ACHN (cell line): ENCODE results near the gene RAB3C.

Experiments
- DNase-seq: peaks from one replicate; pipeline ENCODE4 v3.0.0-alpha.2; 2015
- in situ Hi-C: cut with HindIII; loops from 2 replicates; pipeline ENCODE4 v1.10.0; 2017; ENCODE audit warnings: low sequenced_read_pairs, low pct_ligation_motif_present, low pct_unique_long_range_greater_than_20kb

The RAB3C gene

DNA sequence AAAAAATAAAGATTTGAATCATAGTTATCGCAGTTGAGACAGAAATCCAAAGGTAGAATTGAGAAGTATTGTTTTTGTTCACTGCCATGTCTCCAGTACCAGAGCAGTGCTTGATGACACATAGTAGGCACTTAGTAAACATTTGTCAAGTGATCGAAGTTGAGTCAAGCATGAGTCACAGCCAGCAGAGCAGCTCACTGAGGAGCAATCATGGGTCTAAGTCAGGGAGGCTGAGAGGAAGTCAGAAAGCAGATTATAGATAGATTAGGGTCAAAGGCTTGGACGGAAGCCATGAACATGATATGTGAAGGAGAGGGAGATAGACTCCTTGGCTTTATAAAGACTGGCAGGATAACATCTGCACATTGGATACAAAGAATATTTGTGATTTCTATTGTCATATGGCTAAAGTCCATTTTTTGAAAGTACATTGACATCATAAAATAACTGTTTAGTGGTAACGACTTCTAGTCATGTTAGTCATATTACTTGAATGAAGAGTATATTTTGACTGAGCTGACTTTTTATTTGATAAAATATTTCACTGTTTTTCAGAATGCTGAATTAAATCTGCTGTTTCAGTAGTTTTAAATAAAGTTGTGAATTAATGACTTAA lies 168.5 kb downstream of the RAB3C start:
- in situ Hi-C loops, result no loop called here
- no peak for DNase-seq

DNA sequence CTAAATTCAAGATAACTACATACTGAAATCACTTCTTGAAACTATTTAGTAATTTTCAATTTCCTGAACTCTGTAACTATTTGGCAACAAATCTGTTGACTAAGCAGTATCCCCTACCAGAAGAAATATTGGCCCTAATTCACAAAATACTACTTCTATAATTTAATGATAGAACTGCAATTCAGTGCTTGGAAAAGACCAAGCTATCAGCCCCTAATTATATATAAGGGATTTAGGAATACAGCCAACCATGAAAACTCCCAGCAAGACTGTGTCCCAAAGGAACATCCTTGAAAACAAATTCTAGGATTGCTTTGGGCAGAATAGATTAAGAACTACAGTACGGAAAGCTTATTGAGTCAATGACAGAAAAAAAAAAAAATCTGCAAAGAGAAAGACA lies 169.2 kb downstream of the RAB3C start:
- in situ Hi-C loops, result no loop called here
- no peak for DNase-seq

GRCh38 chr5:58753446-58753845 lies 170.6 kb downstream of the RAB3C start:
- in situ Hi-C loops, result no loop called here
- no peak for DNase-seq

DNA sequence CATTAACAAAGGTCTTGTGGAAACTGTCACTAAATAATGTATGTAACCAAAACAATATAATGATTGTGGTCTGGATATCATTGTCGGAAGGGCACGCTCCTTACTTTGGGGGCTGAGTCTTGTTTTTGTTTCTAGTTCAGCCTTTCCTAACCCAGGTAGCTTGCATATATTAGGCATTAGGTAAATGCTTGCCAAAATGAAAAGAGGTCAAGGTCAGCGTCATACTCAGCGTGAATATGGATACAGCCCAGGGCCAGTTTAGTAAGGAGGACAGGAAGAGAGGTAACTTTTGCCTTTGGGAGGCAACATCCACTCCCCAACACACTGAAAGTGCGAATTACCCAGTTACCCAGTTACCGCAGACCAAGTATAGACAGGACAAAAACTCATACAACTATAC lies 171.4 kb downstream of the RAB3C start:
- DNase-seq, result no peak
- in situ Hi-C loops, result no loop called here

DNA sequence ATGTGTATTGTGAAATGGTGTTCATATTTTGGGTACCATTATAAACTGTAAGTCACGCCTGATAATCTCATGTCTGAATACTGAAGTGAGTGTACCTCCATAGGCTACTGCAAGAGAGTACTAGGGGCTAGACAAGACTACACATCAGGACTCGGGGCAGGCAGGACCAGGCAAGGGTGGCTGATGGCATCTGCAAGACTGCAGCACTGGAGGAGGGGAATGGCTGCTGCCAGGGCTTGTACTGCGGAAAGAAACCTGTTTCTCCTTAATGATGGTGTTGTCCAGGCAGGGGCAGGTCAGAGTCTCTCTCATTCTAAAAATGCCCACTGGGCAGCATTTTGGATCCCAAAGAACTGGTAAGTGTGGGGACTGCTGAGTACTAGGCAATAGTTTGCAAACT lies 172.5 kb downstream of the RAB3C start:
- no peak for DNase-seq
- in situ Hi-C loops, result no loop called here

DNA sequence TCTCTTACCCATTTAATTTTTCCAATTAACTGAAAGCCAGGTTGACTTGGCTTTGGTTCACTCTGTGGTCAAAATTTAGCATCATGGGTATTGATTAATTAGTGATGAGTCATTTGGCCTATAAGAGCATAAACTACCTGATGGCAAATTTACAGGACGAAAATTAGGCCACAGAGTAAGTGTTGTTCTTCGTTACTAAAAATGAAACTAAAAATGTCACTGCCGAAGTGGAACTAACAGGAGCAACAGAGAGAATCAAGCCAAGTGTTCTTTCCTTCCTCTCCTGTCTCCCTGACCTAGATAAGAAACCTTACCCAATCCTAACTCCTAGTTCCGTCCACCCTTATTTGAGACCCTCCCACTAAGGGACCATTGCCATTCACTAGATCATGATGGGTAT lies 176.9 kb downstream of the RAB3C start:
- peak; percentile 22 for DNase-seq
- in situ Hi-C loops, result no loop called here

DNA sequence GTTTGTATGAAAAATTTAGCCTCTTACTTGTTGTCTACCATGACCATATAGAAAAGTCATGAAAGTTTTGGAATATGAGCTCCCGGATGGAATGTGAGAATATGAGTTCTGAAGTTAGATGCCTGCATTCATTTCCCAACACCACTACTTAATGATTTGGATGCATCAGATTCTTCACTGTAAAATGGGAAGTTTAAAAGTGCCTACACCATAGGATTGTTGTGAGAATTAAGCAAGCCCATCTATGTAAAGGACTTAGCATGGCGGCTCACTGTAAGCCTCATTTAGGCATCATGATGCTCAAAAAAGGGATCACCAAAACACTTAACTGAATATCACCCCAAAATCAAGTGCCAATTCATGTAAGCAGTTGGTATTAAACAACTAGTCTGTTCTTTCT lies 177.3 kb downstream of the RAB3C start:
- no peak for DNase-seq
- in situ Hi-C loops, result no loop called here

GRCh38 chr5:58761407-58761806 lies 178.5 kb downstream of the RAB3C start:
- DNase-seq, result no peak
- in situ Hi-C loops, result no loop called here

DNA sequence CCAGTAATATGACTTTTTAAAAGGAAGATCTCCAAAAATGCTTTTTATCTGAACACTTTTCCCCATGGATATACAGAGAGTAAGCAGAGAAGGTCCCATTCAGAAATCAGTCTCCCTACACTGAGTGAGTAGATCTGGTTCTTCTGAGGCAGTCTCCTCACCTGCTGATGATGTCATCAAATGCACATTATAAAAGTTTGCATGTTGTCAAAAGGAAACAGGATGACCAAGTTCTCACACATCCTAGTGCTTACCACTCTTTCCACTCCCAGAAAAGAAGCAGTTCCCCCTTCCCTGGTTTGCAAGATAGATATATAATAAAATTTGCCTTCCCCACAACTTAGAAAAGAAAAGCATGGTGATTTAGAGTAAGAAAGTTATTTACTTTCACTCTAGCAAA lies 180.5 kb downstream of the RAB3C start:
- DNase-seq, result no peak
- in situ Hi-C loops, result no loop called here

DNA sequence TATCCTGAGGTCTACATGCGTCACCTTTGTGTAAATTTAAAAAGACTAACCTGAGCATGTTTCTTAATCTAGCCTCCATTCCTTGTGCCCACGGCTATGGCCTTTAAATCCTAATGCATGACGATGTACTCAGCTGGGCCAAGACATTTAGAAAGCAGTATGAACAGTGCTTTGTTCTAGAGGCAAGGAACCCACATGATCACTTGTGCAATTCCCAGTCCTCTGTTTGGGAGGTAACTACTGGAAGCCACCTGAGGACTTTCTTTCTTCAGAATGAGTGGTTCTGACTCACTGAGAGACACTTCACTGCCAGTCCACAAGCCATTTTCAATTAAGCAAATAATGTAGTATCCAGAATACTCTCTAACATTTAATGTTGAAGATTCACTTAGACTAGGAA lies 181.3 kb downstream of the RAB3C start:
- in situ Hi-C loops, result no loop called here
- no peak for DNase-seq

DNA sequence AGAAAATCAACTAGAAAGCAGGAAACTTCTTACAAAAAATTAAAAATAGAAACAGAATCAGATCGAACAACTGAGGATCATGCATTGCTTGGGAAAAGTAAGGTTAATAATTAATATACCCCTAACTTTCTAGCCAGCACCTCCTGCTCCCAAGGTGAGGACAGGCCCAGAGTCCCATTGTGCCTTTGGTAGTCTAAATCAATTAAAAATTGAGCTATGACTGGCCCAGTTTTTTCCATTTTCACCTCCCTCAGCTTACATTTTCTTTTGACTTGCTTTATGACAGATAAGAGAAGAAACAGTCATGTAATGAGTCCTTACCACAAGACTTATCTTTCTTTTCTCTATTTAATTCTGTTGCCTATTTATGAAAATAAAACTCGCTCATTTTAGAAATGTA lies 182.2 kb downstream of the RAB3C start:
- in situ Hi-C loops, result no loop called here
- no peak for DNase-seq

GRCh38 chr5:58767104-58767503 lies 184.2 kb downstream of the RAB3C start:
- DNase-seq, result no peak
- in situ Hi-C loops, result no loop called here

GRCh38 chr5:58770136-58770535 lies 187.3 kb downstream of the RAB3C start:
- DNase-seq, result no peak
- in situ Hi-C loops, result no loop called here

DNA sequence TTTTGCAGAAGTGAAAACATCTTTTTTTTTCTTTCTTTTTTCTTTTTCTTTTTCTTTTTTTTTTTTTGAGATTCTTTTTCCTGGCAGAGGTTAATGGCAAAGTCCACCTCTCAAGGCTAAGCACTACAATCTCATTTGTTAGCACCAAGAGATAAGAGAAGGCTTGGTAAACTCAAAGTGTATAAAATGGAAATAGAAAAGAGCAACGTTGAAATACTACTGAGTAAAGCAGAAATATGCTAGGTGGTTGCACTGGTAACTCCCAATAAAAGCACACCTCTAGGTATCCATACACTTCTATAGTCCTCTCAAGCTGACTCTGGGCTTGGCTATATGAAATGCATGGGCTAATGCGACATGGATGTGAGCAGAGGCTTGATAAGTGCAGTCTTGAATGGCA lies 188.9 kb downstream of the RAB3C start:
- DNase-seq, result no peak
- in situ Hi-C loops, result no loop called here

DNA sequence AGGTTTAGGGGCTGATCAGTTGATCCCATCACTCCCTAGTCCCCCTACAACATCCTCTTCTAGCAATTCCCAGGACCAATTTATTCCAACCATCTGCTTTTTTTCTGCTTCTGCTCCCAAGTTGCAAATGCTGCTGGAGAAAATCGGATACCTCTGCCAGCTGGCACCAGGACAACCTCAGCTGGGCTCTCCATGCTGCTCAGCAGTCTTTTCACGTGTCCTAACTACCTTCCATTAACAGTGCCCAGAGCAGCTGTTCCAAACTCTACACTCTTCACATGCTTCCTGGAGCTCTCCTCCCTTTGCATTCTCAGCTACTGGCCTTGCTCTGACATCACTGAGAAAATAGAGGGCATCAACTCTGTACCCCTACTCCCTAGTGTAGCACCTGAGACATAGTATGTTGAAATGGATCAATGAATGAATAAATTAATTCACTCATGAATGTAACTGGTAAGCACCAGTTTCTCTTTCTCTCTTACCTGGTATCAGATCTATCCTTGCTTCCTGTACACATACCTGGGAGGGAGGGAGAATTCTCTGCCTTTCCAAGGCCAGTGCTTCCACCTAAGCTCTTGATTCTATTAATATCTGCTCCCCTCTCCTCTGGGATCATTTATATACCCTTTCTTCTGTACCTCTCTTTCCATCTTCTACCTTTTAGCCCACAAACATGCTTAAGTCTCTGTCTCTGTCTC lies 191.0 kb downstream of the RAB3C start:
- DNase-seq, result no peak
- in situ Hi-C loops, result no loop called here

DNA sequence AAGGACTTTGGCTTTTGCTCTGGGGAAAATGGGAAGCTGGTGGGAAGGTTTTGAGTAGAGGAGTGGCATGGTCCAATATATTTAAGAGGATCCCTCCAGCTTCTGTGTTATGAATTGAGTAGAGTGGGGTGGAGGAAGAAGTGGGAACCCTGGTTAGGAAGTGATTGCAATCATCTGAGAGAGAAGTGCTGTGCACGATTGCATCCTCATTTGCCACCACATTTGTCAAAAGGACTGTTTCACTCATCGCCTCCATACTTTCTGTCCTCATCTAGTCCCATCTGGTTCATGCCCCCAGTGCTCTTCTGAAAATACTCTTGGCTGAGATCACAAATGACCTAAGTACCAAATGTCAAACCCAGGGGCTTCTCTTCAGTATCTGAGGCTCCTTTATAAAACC lies 192.1 kb downstream of the RAB3C start:
- in situ Hi-C loops, result no loop called here
- no peak for DNase-seq

DNA sequence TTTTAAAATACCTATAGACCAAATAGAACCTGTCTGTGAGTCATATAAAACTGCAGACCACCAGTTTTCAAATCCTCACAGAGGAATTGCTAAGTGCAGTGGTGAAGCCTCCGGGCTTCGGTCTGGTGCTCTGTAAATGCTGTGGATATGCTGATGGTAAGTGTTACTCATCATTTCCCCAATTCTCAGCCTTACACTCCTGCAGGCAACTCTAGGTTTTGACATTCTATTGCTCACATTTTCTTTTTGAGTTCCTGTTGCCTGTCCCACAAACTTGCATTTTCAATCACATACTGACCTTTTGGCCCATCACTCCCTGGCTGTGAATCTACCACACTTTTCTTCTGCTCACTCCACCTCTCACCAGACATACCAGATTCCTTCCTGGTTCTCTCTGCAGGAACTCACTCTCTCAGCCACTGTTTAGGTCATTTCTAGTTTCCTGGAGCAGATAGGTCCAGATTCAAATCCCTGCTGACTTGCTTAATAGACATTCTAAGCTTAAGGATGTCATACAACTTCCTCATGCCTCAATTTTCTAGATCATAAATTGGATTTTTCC lies 192.9 kb downstream of the RAB3C start:
- no peak for DNase-seq

GRCh38 chr5:58776559-58776958 lies 193.7 kb downstream of the RAB3C start:
- in situ Hi-C loops, result no loop called here
- no peak for DNase-seq

More for the DNA sequence above, 192.9 kb downstream of the RAB3C start:
- in situ Hi-C loops, result no loop called here

GRCh38 chr5:58778888-58779287 lies 196.0 kb downstream of the RAB3C start:
- in situ Hi-C loops, result no loop called here

GRCh38 chr5:58786035-58786434 lies 203.2 kb downstream of the RAB3C start:
- in situ Hi-C loops, result no loop called here

More at GRCh38 chr5:58778888-58779287, 196.0 kb downstream of the RAB3C start:
- DNase-seq, result no peak

More at GRCh38 chr5:58786035-58786434, 203.2 kb downstream of the RAB3C start:
- DNase-seq, result no peak
